NCI-H82 (cell line): ENCODE results near the gene DENND5A.

Source experiments
- DNase-seq: peaks from one replicate; lab custom pipeline; 2025; lab: John Stamatoyannopoulos, UW

DENND5A gene

DNA sequence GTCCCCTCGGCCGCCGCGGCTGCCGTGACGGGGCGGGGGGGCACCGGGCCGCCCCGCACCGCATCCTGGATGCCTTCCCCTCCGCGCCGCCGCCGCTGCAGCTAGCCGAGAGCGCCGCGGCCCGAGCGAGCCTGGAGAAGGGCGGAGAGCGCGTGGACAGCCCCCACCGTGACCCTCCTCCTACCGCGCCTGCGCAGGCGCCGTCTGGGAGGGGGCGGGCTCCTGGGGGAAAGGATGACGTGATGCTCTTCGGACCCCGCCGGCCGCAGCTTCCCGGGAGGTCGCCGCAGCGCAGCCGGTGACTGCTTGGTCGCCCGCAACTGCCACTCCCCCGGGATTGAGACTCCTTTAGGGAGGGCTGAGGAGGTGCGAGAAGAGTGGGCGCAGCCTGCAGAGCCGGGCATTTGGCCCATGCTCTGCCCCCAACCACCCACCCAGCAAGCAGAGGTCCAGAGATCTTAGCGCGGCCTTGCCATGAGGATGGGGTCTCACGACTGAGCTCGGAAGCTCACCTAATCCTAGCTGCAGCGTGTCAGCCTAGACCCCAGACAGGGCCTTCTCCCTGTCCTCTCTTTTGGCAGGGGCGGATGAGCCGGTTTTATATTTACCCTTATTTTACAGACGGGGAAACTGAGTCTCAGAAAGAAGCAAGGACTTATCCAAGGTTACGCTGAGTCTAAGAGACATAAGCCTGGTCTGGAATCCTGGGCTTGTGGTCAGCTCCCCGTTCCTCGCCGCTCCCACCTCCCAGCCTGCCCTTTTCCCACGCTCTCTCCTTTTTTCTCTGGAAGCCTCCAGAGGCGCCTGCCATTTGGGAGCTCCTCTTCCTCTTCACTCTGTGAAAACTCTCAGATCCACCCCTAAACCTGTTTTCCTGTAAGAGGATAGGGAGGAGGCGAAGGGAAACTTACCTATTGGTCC is at the start of gene DENND5A:
Gene DENND5A, minus strand, starts transcription at position 140 of the 921 bp plus-strand sequence. CDS start 281 bp downstream, outside the sequence.
- DNase-seq = peak; percentile 90

DNA sequence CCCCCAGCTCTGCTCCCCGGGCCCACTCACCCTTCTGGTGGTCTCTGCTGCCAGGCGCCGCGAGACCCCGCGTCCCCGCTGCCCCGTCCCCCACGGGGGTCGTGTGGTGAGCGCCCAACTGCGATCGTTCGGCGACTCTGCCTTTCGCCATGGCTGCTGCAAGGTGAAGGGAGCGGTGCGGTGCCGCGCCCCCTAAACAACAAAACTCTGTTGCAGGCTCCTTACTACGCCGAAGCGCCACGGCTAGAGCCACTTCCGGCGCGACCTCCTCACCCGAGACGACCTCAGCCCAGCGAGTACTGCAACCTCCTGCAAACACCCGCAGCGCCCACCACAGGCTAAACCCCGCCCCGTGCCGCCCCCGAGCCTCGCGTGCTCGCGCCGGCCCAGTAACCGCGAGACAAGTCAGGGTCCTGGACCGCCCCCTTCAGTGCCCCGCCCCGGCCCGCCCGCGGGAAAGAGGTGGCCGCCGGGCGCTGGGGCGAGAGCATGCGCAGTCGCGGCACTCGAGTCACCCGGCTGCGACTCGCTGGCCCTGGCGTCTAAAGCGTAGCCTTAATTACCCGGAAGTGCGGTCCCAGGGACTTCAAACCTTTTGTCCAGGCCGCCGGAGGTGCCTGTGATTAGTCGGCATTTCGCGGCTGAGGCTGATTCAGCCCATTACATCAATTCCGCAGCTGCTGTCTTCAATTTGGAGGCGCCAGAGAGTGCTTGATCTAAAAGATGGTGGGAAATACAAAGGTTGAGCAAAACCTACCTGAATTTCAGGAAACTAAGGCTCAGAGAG is 49.3 kb upstream of the DENND5A start, which contains the start of gene TMEM41B:
Gene TMEM41B, minus strand, starts transcription at position 303 of the 787 bp plus-strand sequence. Its CDS starts 152 bp downstream, at position 151.
- peak; percentile 99 for DNase-seq

DNA sequence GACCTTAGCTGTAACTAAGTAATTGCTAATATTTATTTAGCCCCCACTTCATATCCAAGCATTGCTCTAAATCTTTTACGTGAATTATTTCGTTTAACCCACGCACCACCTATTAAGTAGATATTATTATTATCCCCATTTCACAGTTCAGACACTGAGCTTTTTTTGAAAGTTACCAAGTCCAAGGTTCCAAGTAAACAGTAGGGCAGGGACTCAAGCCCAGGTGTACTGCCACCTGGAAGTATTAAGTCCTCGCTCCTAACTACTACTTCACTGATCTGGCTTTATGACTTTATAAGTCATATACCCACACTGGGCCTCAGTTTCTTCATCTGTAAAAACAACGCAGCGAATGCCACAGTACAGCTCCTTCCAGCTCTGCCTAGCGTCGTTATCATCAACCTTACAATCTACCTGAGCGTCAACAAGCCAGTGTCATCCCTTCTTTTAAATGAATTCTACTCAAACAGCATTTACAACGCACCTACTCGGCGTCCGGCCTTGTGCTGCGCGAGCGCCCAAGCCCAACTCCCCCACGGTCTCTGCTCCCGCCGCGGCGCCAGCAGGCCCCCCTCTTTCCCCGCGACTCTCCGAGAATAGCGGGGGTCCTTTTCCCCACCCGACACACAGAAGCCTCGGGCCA is 48.6 kb upstream of the DENND5A start:
- DNase-seq = peak; percentile 38

DNA sequence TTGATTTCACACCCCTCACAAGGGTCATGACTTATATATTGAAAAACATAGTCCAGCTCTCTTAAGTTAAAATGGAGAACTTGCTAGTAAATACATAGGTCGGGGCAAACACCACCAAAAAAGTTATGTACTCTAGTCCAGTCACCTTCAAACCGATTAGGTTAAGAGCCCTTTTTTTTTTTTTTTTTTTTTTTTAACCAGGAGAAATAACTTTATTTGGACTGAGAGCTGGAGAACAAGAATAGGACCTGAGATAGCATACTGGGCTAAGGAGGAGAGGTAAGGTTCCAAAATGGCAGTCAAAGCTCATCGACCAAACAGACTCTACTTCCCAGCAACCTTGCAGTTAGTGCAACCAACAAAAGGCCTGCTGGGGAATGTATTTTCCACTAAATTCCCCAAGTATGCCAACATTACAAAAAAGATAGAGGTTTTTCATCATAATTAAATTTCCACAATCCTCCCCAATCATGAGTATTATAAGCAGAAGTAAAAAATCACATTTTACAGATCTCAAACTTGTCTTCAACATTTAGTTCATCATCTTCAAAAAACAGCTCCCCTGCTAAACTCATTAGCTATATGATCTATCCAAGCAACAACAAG is 45.4 kb upstream of the DENND5A start:
- DNase-seq = no peak

DNA sequence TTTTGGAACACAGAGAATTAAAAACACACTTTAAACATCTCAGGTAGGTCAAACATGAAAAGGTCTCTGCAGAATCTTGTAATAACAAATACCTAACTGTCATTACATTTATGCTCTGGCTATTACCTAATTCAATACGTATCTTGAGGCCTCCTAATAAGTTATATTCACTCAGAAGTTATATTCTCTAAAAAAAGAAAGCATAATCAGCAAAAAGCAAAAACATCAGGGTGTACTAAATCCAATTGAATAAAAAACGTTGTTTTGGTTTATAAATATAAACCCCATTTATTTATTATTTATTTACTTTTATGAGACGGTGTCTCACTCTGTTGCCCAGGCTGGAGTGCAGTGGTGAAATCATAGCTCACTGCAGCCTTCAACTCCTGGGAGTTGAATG is 39.0 kb upstream of the DENND5A start:
- DNase-seq = no peak

DNA sequence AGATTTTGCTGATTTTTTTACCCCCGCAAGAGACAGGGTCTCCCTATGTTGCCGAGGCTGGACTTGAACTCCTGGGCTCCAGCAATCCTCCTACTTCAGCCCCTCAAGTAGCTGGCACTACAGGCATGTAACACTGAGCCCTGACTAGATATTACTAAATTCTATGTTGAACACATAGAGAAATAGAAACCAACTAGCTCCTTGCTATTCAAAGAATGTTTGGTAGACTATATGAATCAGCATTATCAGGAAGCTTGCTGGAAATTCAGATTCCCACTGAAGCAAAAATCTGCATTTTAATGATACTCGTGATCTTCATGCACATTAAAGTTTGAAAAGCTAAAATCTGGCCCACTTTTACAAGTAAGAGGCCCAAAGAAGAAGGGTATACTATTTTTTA is 37.3 kb upstream of the DENND5A start:
- no peak for DNase-seq

DNA sequence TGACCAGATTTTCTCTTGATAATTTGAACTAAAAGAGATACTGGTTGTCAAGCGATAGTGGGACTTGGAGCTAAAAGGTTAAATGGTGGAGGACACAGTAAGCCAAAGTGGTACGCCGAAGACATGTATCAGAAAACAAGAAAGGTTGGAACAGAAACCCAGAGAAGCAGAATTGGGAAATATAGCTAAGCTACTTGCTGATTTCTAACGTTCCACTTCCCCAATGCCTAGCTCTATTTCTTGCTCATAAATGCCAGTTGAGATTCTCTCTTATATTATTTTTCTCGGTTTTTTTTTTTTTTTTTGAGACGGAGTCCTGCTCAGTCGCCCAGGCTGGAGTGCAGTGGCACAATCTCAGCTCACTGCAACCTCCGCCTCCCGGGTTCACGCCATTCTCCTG is 36.6 kb upstream of the DENND5A start:
- DNase-seq = no peak

DNA sequence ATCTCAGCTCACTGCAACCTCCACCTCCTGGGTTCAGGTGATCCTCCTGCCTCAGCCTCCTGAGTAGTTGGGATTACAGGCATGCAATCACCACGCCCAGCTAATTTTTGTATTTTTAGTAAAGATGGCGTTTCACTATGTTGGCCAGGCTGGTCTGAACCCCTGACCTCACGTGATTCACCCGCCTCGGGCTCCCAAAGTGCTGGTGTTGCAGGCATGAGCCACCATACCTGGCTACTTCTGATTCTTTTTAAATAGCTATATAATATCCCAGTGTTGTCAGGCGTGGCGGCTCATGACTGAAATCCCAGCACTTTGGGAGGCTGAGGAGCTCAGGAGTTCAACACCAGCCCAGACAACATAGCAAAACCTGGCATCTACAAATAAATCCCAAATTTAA is 28.5 kb upstream of the DENND5A start:
- no peak for DNase-seq

DNA sequence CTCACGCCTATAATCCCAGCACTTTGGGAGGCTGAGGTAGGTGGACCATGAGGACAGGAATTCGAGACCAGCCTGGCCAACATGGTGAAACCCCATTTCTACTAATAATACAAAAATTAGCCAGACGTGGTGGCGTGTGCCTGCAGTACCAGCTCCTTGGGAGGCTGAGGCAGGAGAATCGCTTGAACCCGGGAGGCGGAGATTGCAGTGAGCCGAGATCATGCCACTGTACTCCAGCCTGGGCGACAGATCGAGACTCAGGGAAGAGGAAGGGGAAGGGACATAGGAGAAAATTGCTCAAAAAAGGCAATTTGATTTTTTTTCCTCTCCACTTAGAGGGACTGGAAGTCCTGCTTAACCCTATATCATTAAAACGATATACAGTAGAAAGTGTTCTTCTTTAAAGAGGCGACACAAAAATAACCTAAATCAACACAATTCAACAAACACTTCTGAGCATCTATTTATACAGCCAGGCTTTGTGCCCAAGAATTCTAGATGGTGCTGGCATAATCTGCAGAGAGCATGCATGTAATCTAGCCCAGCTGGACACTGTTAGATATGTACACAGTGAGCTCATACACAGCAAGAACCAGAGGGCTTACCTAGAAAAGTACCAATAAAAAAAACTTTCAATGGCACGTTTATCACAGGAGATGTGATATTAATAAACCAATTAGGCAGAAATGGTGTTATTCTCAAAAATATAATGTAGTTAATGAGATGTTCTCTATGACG is 20.9 kb upstream of the DENND5A start:
- no peak for DNase-seq

DNA sequence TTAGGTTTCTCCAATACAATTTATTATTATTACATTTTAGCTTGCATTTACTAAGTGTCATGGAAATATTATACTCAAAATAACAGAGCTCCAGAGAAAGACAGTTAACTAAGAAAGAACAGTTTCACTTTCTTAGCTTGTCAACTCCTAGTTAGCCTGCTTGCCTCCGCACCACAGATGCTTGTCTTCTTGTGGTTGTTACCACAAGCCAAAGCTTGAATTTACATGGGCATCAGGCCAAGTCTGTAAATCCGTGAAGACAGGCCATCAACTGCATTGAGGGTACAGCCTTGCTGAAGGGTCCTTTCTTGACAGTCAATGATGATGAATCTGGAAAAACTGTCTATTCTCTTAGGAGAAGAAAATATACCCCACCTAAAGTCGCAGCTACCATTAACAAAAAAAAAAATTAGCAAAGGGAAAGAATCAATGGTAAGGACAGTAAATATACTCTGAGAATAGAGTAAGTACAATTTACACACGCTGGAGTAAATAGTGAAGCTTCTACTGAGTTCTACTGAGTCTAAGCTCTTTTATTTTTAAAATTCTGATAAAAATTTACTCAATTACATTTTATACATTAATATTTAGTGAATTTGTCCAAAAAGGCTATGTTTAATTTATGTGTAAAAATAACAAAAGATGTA is 15.6 kb upstream of the DENND5A start:
- DNase-seq = peak; percentile 54

DNA sequence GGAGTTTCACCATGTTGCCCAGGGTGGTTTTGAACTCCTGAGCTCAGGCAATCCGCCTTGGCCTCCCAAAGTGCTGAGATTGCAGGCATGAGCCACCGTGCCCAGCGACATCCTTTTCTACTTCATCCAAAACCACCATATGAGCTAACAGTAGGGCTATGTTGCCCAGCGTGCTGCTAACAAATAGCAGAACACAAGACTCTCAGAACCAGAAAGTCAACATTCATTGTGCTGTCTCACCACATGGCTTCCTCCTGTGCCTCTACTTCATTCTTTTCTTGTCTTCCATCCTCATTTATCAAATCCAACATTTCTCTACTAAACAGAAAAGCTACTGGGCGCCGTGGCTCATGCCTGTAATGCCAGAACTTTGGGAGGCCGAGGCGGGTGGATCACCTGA is 12.0 kb upstream of the DENND5A start:
- DNase-seq = no peak

DNA sequence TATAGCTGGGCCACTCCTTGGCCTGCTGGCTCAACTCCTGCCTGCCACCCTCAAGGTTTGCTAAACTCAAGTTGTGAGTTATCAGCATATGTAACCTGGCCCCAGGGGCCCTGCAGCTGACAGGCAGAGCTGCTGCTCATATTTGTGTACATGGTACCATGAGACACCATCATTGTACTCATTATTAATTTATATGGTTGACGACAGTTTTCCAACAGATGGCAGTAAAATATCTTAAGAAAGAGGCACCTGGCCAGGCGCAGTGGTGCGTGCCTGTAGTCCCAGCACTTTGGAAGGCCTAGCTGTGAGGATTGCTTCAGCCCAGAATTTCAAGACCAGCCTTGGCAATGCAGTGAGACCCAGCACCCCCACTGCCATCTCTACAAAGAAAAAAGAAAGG is 11.4 kb upstream of the DENND5A start:
- DNase-seq = peak; percentile 26

DNA sequence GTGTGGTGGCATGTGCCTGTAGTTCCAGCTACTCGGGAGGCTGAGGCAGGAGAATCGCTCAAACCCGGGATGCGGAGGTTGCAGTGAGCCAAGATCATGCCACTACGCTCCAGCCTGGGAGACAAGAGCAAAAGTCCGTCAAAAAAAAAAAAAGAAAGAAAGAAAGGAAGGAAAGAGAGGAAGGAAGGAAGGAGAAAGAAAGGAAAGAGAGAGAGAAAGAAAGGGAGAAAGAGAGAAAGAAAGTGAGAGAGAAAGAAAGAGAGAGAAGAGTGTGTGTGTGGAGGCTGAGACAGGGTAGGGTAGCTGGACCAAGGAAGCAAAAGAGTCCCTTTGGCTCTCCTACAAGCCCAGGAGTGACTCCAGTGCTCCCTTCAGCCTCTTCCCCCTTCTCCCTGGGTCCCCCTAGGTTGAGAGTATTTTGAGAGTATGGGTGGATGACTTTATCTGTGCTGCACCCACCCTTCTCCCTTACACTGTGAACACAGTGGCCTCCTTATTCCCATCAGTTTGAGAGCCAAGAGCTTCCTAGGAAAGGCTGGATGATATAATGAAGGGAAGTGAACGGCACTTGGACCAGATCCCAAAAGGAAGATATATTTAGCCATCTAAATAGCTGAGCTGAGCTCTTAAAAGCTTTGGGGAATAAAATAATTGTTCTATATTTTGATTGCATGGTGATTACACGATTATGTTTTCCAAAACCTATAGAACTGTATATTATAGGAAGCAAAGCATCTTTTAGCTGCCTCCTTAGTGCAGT is 9.5 kb upstream of the DENND5A start:
- DNase-seq = no peak

DNA sequence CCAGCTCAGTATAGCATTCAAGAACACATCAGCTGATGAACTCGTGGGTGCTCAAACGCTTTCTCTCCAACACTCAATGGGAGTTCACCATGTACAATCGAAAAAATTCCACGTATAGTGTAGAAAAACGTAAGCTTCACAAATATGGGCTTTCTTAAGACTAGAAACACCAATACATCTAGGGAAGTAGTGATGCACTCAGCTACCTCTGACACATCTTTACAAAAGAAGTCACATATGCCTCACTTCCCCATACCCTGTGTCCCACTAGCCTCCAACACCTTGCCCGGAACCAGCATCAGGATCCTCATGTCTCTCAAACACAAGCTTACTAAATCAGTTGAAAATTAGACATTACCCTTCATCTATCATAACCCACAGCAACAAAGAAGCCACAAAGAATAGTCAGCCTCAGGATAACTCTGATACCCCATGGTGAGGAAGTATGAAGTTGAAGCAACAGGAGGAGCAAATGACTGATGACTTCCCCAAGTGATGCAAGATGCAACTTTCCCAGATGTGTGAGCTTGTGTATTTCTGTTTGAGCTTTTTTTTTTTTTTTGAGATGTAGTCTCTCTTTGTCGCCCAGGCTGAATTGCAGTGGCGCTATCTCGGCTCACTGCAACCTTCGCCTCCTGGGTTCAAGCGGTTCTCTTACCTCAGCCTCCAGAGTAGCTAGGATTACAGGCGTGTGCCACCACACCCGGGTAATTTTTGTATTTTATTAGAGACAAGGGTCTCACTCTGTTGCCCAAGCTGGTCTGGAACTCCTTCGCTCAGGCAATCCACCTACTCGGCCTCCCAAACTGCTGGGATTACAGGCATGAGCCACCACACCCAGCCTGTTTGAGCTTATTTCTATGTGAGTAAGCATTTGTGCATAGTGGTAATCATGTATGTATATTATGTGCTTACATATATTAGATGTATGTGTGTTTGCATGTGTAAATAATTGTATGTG is 8.5 kb upstream of the DENND5A start:
- no peak for DNase-seq

DNA sequence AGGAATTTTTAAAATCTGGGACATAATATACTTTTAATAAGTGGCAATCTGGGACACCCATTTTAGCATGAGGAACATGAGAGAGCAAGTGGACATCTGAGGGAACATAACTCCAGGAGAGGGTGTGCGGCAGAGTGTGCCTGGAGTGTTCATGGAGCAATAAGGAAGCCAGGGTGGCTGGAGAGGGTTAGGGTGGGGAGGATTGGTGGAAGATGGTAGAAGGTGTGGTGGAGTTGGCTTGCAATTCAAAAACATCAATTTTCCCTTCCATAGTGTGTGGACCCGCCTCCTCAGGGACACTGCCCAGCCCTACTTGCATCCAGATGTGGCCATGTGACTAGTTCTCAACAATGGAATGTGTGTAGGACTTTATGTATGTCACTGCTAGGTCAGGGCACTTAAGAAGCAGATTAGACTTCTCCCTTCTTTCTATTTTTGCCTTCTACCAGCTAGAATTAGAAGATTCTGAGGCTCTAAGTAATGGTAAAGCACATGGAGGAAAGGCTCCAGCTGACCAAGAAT is 4.4 kb upstream of the DENND5A start:
- DNase-seq = no peak

DNA sequence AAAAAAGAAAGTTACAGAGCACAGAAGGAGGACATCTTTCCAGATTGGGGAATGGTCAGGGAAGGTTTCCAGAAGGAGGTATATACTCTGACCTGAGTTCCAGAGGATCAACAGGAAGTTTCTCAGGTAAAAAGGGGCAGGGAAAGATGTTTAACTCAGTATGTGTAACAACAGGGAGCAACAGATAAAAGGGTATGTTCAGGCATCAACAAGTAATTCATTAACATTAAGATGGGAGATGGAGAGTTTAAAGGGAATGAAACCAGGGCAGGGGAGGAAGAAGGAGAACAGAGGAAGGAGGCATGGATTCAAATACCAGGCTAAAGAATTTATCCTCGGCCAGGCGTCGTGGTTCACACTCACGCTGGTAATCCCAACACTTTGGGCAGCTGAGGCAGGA is 2.5 kb upstream of the DENND5A start:
- no peak for DNase-seq

DNA sequence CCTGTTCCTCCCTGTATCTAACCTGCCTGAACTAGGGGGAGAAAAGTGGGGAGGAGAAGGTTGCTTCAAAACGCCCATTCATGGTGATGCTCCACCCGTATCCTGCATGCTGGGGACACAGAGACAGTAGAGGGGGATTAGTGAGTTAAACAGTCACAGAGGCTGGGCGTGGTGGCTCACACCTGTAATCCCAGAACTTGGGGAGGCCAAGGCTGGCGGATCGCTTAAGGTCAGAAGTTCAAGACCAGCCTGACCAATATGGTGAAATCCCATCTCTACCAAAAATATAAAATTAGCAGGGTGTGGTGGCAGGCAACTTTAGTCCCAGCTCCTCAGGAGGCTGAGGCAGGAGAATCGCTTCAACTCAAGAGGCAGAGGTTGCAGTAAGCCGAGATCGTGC is 1.8 kb upstream of the DENND5A start:
- no peak for DNase-seq

DNA sequence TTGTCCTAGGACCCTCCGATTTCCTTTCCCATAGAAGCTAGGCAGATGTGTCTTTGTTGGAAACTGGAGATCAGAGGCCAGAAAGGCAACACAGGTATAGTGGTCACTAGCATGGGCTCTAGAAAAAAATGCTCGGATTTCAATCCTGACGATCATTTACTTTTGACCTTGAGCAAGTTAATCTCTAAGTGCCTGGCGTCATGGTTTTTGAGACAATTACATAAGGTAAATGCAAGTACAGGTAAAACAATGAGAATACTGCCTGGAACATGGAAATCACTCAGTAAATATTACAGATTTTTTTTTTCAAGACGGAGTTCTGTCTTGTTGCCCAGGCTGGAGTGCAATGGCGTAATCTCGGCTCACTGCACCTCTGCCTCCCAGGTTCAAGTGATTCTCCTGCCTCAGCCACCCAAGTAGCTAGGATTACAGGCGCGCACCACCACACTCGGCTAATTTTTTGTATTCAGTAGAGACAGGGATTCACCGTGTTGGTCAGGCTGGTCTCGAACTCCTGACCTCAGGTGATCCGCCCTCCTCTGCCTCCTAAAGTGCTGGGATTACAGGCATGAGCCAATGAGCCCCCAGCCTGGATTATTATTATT is 1.1 kb upstream of the DENND5A start:
- DNase-seq = no peak
